T-helper 17 cell (primary cell): ENCODE results near the gene SELENOH. TPM values are rescaled to one million over a fixed set of nuclear protein-coding genes. Genes with fewer than 3 reads are reported as not detected.

ENCODE experiments used
- ATAC-seq: fragments of 150-1000 bp; cut with Tn5 transposase; 2 replicates; pipeline ENCODE4 v1.10.0; 2021; ENCODE audit warnings: mild to moderate bottlenecking, moderate library complexity
- DNase-seq, 3 donors: peaks; one replicate each; pipeline versions ENCODE4 v3.0.0 to v3.0.0-alpha.2; 2020 to 2021
- H3K9me3 ChIP-seq: one replicate; pipeline ENCODE4 v1.7.0; 2013; ENCODE audit warnings: low read length, mild to moderate bottlenecking; ENCODE audit not compliant: control insufficient read depth, poor library complexity, severe bottlenecking
- H3K27ac Mint-ChIP-seq: one replicate; pipeline ENCODE4 v1.8.0; 2022; ENCODE audit warnings: mild to moderate bottlenecking, moderate library complexity, mixed read lengths
- H3K27me3 Mint-ChIP-seq: one replicate; pipeline ENCODE4 v1.8.0; 2022; ENCODE audit warnings: mixed read lengths
- H3K36me3 Mint-ChIP-seq: one replicate; pipeline ENCODE4 v1.8.0; 2022; ENCODE audit warnings: low read depth, mixed read lengths
- H3K4me1 Mint-ChIP-seq: one replicate; pipeline ENCODE4 v1.8.0; 2022; ENCODE audit warnings: mild to moderate bottlenecking, mixed read lengths
- H3K4me3 Mint-ChIP-seq: one replicate; pipeline ENCODE4 v1.8.0; 2022; ENCODE audit warnings: mild to moderate bottlenecking, moderate library complexity, mixed read lengths
- total RNA-seq, 4 donors: library from RNA in 2 of 4; stranded (reverse) in 2 of 4; gene quantifications; one replicate each; pipeline ENCODE4 v1.2.3 and lab custom pipeline; 2022 to 2026

The SELENOH gene
- total RNA-seq, 2 donors from 2014 or later = 70.0 to 72.6 TPM

DNA sequence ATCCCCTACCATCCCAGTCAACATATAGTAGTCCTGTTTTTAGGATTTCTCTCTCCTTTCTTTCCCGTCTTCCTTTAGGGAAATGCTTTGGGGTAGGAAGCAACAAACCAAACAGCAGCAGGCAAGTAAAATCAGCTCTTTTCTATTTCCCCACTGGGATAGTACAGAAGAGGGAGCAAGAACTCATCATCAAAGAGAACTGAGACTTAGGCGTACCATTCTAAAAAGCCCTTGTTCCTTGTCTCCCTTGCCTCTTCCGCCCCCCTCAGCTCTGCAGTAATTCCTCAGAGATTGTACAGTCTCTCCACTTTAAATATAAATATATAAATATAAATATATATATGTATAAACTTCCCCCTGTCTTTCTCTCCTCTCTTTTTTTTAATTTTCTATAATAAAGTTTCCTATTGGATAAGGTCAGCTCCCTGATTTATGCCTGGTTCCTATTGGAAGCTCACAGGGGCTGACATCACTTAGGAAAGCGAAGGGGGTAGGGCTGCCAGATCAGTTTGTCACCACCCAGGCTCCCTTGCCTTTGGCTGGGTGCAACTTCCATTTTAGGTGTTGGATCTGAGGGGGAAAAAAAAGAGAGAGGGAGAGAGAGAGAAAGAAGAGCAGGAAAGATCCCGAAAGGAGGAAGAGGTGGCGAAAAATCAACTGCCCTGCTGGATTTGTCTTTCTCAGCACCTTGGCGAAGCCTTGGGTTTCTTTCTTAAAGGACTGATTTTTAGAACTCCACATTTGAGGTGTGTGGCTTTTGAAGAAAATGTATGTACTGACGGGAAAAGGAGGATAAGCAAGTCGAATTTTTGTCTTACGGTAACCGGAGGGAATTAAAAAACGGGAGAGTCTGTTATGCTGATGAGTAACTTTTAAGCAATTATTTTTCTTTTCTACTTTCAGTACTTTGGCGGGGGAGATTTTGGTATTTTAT lies 20.3 kb downstream of the SELENOH start, which contains the start of gene CTNND1:
Gene CTNND1, plus strand, starts transcription at position 502 of the 934 bp plus-strand sequence. CDS start 29,677 bp downstream, outside the sequence.
- Mint-ChIP-seq H3K4me1 (peaks cover 11% of the 10 kb centered on the region), H3K27ac (no peak within 1 kb of the TSS), H3K27me3 (no peaks in the 10 kb centered on the region), H3K36me3 (no peaks in the 10 kb centered on the region), H3K4me3 (peak within 1 kb of the TSS; percentile 78)
- ATAC-seq (no peak), DNase-seq (no peak)
- H3K9me3 ChIP-seq = no peaks in the 10 kb centered on the region

DNA sequence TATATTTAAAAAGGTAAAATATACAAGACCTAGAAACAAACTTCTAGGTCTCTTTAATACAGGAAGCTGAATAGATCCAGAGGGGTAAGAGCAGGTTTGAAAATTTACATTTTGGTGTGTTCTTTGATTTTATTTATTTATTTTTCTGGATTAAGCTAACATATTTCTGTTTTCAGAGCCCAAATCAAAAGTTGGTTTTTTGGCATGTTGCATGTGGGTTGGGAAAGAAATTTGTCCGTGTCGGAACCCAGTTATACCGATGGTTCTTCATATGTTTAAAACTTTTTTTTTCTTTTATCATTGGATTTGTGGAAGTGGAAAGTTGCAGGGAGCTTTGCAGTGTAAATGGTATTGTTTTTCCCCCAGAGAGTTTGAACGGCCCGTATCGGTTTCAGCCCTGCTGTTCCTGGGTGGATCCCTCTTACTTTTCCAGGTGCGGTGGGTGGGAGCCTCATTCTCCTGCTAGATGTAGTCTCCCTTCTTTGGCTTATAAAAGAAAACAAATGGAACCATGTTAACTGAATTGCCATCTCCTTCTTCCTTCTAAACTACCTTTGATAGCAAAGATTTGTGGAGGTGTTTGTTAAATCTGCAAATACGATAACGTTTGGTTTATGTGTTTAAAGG lies 21.1 kb downstream of the SELENOH start:
- H3K4me3 Mint-ChIP-seq = peak overlapping the region; percentile 31
- H3K36me3 Mint-ChIP-seq = no peaks in the 10 kb centered on the region
- H3K9me3 ChIP-seq = no peaks in the 10 kb centered on the region
- peaks cover 11% of the 10 kb centered on the region for H3K4me1 Mint-ChIP-seq
- no peaks in the 10 kb centered on the region for H3K27me3 Mint-ChIP-seq
- ATAC-seq (no peak), DNase-seq (no peak)
- H3K27ac Mint-ChIP-seq = no peak overlapping the region

DNA sequence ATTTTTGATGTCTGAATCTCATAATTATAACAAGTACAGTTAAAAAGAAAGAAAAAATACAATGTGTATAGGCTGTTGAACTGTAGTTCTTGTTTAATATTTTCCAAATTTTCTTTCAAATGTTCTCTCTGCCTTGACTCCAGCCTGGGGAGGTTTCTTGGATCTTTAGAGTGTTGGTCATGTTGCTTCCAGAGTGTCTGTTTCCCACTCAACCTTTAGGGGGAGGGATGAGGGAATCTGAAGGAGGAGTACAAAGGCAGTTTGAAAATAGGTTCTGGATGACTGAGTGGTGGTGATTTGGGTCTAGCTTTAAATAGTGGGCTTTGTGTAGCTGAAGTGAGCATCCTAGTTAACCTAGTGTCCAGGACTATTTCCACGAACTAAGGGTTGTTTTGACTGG lies 22.3 kb downstream of the SELENOH start:
- Mint-ChIP-seq H3K27me3 (no peaks in the 10 kb centered on the region), H3K4me3 (peak overlapping the region; percentile 25), H3K27ac (no peak overlapping the region), H3K36me3 (no peaks in the 10 kb centered on the region), H3K4me1 (peaks cover 7% of the 10 kb centered on the region)
- no peaks in the 10 kb centered on the region for H3K9me3 ChIP-seq
- DNase-seq (no peak), ATAC-seq (no peak)

DNA sequence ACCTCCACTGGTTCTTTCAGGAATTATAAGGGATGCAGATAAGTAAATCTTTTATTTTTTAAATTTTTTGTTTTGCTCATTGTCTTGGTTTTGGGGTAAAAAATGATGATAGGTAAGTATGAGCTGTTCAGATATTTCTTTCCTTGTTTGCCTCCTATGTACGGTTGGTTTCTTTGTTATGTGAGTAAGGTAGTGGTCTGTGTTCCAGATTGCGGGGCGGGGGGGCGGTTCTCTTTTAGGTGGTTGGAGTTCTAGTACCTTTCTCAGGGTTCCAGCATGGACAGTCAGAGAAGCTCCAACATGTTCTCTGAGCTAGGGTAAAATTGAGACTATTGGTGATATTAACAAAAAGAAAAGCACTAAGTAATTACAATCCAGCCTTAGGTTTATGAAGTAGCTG lies 22.7 kb downstream of the SELENOH start:
- Mint-ChIP-seq H3K4me3 (no peak overlapping the region), H3K4me1 (peaks cover 7% of the 10 kb centered on the region), H3K36me3 (no peaks in the 10 kb centered on the region), H3K27ac (no peak overlapping the region), H3K27me3 (no peaks in the 10 kb centered on the region)
- H3K9me3 ChIP-seq = no peaks in the 10 kb centered on the region
- ATAC-seq (no peak), DNase-seq (no peak)

DNA sequence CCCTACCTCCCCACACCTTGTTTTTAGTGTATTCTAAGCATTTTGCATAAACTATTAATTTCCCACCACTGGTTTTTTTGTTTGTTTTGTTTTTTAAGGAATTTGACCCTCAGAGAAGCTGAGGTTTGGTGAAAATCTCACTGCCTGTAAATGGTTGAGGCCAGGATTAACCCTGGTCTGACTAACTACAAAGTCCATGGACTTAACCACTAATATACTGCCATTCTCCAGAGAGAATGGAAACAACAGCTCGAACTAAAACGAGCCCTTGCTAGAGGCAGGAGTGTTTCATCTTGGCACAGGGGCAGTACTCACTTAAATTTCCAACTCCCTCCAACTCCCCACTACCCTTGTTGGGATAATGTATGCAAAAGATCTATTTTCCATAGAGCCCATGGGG lies 23.3 kb downstream of the SELENOH start:
- peaks cover 10% of the 10 kb centered on the region for H3K4me1 Mint-ChIP-seq
- H3K36me3 Mint-ChIP-seq = peaks cover 3% of the 10 kb centered on the region
- no peak overlapping the region for H3K27ac Mint-ChIP-seq
- H3K4me3 Mint-ChIP-seq = no peak overlapping the region
- ATAC-seq = no peak
- DNase-seq = no peak
- H3K9me3 ChIP-seq = no peaks in the 10 kb centered on the region
- H3K27me3 Mint-ChIP-seq = no peaks in the 10 kb centered on the region

DNA sequence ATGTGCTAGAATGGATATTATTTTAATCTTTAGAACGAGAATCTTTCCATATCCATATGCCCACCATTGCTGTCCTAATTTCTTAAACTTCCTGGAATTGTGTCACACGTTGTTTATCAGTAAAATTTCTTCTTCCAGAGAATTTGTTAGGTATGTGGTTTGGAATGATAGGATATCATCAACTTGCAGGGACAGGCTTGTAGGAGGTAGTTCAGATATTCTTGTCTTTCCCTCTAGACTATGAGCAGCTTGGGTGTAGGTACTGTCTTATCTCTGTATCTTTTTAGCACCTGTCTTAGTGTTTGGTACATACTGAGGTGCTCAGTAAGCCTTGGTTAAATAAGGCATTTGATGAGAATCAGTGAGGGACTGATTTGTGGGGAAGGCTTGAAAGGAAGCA lies 23.7 kb downstream of the SELENOH start:
- no peaks in the 10 kb centered on the region for H3K27me3 Mint-ChIP-seq
- peaks cover 10% of the 10 kb centered on the region for H3K4me1 Mint-ChIP-seq
- H3K36me3 Mint-ChIP-seq = peaks cover 3% of the 10 kb centered on the region
- ATAC-seq (no peak), DNase-seq (no peak)
- H3K4me3 Mint-ChIP-seq = no peak overlapping the region
- no peak overlapping the region for H3K27ac Mint-ChIP-seq
- no peaks in the 10 kb centered on the region for H3K9me3 ChIP-seq

DNA sequence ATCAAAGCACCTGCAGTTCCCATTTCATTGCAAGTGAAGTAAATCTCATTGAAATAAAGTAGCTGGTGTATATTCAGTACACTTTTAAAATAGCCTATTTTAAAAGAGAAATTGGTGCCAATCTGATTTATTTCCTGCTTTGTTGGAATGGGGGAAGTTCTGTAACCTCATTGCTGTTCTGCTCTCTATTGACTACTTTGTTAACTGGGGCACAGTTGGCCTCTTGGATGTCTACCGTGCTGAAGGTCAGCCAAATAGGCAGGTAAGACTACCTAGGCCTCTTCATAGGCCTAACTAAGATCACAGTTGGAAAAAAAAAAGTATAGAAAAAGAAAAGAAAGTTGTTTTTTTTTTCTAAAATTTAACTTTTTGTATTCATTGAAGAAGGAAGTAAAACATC lies 29.5 kb downstream of the SELENOH start:
- Mint-ChIP-seq H3K4me3 (no peak overlapping the region), H3K27ac (no peak overlapping the region), H3K36me3 (peaks cover 5% of the 10 kb centered on the region), H3K27me3 (no peaks in the 10 kb centered on the region), H3K4me1 (peaks cover 13% of the 10 kb centered on the region)
- ATAC-seq = no peak
- DNase-seq = no peak
- no peaks in the 10 kb centered on the region for H3K9me3 ChIP-seq

DNA sequence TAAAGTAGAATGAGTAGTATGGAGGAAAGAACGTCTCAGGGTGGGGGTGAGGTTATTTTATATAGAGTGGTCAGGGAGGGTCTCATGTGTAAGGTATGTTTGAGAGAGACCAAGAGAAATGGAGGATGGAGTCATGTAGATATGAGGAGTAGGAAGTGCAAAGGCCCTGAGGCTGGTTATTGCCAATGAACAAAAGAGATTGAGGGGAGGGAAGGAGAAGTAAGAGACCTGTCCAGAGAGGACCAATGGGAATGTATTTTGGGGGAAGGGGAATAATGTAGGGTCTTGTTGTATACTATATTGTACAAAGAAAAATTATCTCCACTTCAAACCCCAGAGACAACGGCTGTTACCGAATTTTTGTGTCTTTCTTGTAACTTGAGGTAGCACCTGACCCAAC lies 30.1 kb downstream of the SELENOH start:
- DNase-seq (no peak), ATAC-seq (no peak)
- H3K27ac Mint-ChIP-seq = no peak overlapping the region
- H3K36me3 Mint-ChIP-seq = peaks cover 5% of the 10 kb centered on the region
- no peak overlapping the region for H3K4me3 Mint-ChIP-seq
- no peaks in the 10 kb centered on the region for H3K9me3 ChIP-seq
- H3K4me1 Mint-ChIP-seq = peaks cover 14% of the 10 kb centered on the region
- H3K27me3 Mint-ChIP-seq = no peaks in the 10 kb centered on the region

DNA sequence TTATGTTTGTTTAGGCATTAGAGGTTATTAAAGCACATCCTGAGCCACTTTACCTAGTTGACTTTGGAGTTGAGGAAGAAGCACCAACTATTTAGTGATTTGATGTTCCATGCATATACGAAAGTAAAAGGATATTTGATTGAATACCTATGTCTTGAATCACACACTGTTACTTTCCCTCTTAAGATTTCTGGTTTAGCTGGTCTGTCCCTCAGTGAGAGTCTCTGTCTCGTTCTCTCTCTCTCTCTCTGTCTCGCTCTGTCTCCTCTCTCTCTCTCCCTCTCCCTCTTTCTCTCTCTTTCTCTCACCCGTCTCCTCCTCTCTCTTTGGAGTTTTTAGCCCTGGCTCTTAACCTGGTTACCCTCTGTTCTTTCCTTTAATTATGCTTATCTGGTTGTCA lies 31.3 kb downstream of the SELENOH start:
- H3K9me3 ChIP-seq = no peaks in the 10 kb centered on the region

DNA sequence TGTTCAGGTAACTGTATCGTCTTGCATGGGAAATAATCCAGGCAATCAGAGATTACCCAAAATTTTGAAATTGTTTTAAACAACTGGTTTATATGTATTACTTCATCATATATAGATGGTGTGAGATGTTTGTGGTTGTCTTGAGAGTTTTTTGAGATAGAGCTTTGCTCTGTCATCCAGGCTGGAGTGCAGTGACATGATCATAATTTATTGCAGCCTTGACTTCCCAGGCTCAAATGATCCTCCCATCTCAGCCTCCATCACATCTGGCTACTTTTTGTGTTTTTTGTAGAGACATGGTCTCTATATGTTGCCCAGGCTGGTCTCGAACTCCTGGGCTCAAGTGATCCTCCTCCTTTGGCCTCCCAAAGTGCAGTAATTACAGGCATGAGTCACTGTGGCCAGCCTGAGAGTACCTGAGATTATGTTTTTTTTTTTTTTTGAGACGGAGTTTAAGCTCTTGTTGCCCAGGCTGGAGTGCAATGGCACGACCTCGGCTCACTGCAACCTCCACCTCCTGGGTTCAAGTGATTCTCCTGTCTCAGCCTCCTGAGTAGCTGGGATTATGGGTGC lies 31.8 kb downstream of the SELENOH start:
- H3K4me1 Mint-ChIP-seq = peaks cover 14% of the 10 kb centered on the region
- no peak overlapping the region for H3K27ac Mint-ChIP-seq

More for the DNA sequence above, 31.3 kb downstream of the SELENOH start:
- H3K4me3 Mint-ChIP-seq = no peak overlapping the region
- DNase-seq = no peak
- H3K4me1 Mint-ChIP-seq = peaks cover 14% of the 10 kb centered on the region
- H3K36me3 Mint-ChIP-seq = peaks cover 5% of the 10 kb centered on the region
- H3K27ac Mint-ChIP-seq = no peak overlapping the region
- H3K27me3 Mint-ChIP-seq = no peaks in the 10 kb centered on the region
- ATAC-seq = no peak

DNA sequence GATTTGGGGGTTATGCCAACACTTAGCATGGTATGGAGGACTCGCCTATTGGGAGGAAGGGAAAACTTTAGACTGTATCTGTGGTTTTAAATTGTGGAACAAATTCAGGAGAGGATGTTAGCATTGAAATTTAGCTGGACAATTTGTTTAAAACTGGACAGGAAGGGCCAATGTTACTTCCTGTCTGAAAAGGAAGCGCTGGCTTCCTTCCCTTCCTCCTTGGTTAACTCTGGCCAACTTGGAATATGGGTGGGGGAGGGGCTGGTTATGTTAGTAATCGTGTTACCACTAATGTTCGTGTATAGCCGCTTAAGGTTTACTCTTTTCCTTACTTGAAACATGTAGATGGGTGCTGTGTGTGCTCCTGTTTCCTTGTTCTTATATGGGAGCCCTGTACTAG lies 34.2 kb downstream of the SELENOH start:
- no peak for DNase-seq
- Mint-ChIP-seq H3K36me3 (peaks cover 2% of the 10 kb centered on the region), H3K27me3 (no peaks in the 10 kb centered on the region), H3K4me1 (peaks cover 19% of the 10 kb centered on the region), H3K27ac (no peak overlapping the region), H3K4me3 (no peak overlapping the region)
- no peaks in the 10 kb centered on the region for H3K9me3 ChIP-seq
- ATAC-seq = no peak

More for the DNA sequence above, 31.8 kb downstream of the SELENOH start:
- Mint-ChIP-seq H3K27me3 (no peaks in the 10 kb centered on the region), H3K4me3 (no peak overlapping the region), H3K36me3 (peaks cover 5% of the 10 kb centered on the region)
- ATAC-seq = no peak
- H3K9me3 ChIP-seq = no peaks in the 10 kb centered on the region
- no peak for DNase-seq

DNA sequence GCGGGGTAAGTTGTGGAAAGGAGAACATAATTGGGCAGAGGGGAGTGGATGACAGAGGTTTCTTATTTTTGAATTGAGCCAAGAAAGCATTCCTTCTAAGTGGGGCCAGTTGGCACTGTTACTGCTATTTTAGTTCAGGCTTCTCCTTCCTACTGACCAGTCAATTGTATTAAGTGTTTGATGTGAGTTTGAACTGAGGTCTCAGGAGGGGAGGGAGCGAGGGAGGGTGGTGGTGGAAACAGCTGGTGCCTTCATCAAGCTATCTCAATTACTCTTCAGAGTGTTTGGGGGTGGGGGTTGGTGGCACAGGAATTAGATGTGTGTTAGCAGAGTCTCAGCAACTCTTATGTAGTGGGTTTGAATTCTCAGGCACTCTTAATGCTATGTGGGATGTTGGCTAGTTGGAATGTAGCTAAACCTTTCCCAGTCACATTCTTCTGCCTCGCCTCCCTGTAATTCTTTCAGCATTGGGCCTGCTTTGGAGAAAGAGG lies 34.8 kb downstream of the SELENOH start:
- Mint-ChIP-seq H3K4me3 (no peak overlapping the region), H3K4me1 (peaks cover 19% of the 10 kb centered on the region), H3K36me3 (peaks cover 2% of the 10 kb centered on the region), H3K27me3 (no peaks in the 10 kb centered on the region), H3K27ac (no peak overlapping the region)
- no peak for ATAC-seq
- H3K9me3 ChIP-seq = no peaks in the 10 kb centered on the region
- DNase-seq = no peak

DNA sequence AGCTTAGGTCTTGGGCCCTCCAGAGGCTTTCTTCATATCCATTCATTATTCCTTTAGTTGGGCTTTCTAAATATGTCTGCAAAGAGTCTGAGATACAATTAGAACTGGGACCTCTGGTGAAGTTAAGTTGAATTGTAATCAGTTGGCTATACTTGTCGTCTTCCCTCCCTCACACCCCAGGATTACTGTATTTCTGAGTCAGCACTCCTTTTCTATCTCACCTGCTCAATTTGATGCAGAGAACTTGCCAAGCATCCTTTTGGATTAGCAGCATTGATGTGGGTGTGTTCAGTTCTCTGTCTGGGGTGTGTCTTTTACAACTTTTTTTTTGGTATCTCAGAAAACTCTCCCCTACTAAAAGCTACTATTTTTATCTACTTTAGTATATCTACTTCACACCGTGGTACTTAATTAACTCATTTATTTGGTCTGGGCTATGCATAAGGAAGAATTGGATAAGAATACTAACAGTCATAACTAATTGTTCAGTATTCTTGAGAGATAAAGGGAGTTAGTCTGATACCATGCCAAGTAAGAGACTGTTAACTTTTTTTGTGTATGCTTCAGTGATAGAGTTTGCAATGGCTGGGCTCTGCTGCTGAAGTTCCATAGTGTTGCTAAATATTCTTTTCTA lies 35.4 kb downstream of the SELENOH start:
- ATAC-seq (no peak), DNase-seq (no peak)
- peaks cover 22% of the 10 kb centered on the region for H3K4me1 Mint-ChIP-seq
- H3K4me3 Mint-ChIP-seq = no peak overlapping the region
- H3K9me3 ChIP-seq = no peaks in the 10 kb centered on the region
- H3K36me3 Mint-ChIP-seq = no peaks in the 10 kb centered on the region
- no peak overlapping the region for H3K27ac Mint-ChIP-seq
- H3K27me3 Mint-ChIP-seq = no peaks in the 10 kb centered on the region
